Esophagus muscularis mucosa (tissue), 4 donors: Measurements from ENCODE around the gene UBE2V1.

Source experiments
- CTCF ChIP-seq, 3 experiments: fragments of 200-600 bp in 2 of 3; fragments of 450-650 bp in 1 of 3; sonication (generic) in 2 of 3; IDR thresholded peaks; one replicate each; pipeline ENCODE4 v1.5.1; 2017 to 2019; ENCODE audit warnings: antibody characterized with exemption in 3 of 3, mild to moderate bottlenecking in 2 of 3, moderate library complexity in 1 of 3
- EP300 ChIP-seq: sonication (generic); formaldehyde crosslinking; IDR thresholded peaks from one replicate; pipeline ENCODE4 v1.6.1; 2017; ENCODE audit warnings: antibody characterized with exemption
- POLR2A ChIP-seq: fragments of 450-650 bp; IDR thresholded peaks from one replicate; pipeline ENCODE4 v1.6.1; 2017; ENCODE audit warnings: antibody characterized with exemption, moderate library complexity, mild to moderate bottlenecking, low read depth
- POLR2AphosphoS5 ChIP-seq, 2 donors: sonication (generic); formaldehyde crosslinking; IDR thresholded peaks; one replicate each; pipeline ENCODE4 v1.6.1; 2017; ENCODE audit warnings: antibody characterized with exemption in 2 of 2

- TF ChIP-seq CTCF (IDR thresholded peaks at IDR 0.05): no peak
- TF ChIP-seq POLR2A: no peak
- peak in 1 of 2 donors; percentile 22 for TF ChIP-seq POLR2AphosphoS5 (IDR thresholded peaks at IDR 0.05)
- TF ChIP-seq EP300: no peak
These were observed 29.0 kb upstream of the UBE2V1 start for GRCh38 chr20:50141811-50142561.
